Measurements from ENCODE around the gene RPTOR.

The RPTOR gene

DNA sequence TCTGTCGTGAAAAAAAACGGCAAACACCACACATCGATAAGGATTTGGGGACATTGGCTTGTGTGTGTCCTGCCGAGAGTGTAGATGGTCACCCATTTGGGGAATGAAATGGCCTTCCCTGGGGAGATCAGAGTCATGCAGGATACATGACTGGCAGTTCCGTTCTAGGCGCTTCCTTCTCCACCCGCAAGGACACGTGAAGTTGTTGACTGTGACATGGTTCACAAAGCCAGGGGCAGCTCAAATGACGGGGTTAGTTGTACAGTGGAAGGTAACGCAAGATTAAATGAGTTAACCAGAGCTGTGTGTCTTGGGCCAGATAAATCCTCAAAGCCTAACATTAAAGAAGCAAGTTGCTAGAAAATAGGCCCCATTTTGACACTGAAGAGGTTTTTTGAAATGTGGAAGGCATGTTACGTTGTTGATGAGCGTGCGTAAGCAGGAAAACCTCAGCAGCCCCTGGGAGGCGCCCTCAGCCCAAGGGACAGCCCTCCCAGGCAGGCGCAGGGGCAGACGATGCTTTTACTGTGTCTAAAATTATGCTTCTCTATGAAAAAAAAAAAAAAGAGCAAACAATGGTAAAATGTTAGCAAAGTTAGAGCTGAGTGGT, 411.1 kb downstream of the RPTOR start:
- peaks cover 2% of the 10 kb centered on the region for H3K36me3 ChIP-seq (replicated peaks)
- DNase-seq, result no peak
- H3K27me3 ChIP-seq (replicated peaks), result no peaks in the 10 kb centered on the region
- no peak overlapping the region for H3K27ac ChIP-seq
- TF ChIP-seq, protein P1, sequence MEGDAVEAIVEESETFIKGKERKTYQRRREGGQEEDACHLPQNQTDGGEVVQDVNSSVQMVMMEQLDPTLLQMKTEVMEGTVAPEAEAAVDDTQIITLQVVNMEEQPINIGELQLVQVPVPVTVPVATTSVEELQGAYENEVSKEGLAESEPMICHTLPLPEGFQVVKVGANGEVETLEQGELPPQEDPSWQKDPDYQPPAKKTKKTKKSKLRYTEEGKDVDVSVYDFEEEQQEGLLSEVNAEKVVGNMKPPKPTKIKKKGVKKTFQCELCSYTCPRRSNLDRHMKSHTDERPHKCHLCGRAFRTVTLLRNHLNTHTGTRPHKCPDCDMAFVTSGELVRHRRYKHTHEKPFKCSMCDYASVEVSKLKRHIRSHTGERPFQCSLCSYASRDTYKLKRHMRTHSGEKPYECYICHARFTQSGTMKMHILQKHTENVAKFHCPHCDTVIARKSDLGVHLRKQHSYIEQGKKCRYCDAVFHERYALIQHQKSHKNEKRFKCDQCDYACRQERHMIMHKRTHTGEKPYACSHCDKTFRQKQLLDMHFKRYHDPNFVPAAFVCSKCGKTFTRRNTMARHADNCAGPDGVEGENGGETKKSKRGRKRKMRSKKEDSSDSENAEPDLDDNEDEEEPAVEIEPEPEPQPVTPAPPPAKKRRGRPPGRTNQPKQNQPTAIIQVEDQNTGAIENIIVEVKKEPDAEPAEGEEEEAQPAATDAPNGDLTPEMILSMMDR (IDR thresholded peaks at IDR 0.05; ENCODE audit: low read depth, low read length, missing control alignments), result no peak
- no peak overlapping the region for H3K4me3 ChIP-seq (ENCODE audit: low read depth, low read length)
- in situ Hi-C loops (cut with HindIII; ENCODE audit: low pct_ligation_motif_present, low sequenced_read_pairs), result no loop called here

DNA sequence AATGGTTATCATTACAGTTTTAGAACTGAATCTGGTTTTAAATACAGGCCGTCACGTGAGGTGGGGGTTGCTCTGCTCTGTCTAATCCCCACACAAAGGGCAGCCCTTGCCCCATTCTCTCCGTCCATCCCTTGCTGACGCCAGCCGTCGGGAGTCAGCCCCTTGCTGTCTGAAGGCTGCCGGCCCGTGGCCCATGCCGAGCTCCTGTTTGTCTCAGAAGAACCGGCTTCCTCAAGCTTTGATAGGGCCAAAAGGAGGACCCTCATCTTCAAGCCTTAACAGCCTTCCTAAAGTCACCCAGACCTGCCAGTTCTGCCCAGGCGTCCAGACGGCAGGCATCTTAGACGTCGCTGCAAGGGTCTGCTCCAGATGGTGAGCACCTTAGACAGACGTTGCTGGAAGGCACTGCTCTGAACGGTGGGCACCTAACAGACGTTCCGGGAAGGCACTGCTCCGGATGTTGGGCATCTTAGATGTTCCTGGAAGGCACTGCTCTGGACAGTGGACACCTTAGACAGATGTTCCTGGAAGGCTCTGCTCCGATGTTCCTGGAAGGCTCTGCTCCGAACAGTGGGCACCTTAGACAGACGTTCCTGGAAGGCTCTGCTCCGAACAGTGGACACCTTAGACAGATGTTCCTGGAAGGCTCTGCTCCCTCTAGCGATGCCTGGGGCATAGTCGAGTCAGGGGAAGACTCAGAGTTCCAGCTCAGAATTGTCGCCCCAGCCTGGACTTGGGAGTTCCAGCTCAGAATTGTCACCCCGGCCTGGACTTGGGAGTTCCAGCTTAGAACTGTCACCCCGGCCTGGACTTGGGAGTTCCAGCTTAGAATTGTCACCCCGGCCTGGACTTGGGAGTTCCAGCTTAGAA, 411.9 kb downstream of the RPTOR start:
- H3K36me3 ChIP-seq (replicated peaks), result no peaks in the 10 kb centered on the region
- in situ Hi-C loops (cut with HindIII; ENCODE audit: low pct_ligation_motif_present, low sequenced_read_pairs), result no loop called here

DNA sequence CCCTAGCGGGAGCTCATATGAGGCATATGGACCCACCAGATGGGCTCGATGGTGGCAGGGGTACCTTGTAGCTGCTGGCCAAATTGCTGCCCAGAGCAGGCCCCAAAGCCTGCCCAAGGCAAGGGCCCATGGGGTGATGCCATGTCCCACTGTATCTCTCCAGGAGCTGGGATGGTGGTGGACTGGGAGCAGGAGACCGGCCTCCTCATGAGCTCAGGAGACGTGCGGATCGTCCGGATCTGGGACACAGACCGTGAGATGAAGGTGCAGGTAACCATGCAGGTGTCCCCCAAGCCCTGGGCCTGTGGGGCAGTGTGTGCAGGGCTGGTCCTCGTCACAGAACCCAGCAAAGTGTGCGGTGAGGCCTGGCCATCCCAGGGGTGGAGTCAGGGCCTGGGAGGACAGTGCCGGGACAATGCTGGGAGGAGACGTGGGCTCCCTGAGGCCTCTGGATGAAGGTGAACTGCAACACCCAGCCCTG, 412.9 kb downstream of the RPTOR start:
- no peak overlapping the region for H3K4me3 ChIP-seq (ENCODE audit: low read depth, low read length)
- no peak overlapping the region for H3K27ac ChIP-seq
- no peaks in the 10 kb centered on the region for H3K36me3 ChIP-seq (replicated peaks)
- in situ Hi-C loops (cut with HindIII; ENCODE audit: low pct_ligation_motif_present, low sequenced_read_pairs), result no loop called here
- no peaks in the 10 kb centered on the region for H3K27me3 ChIP-seq (replicated peaks)
- no peak for DNase-seq
- TF ChIP-seq, protein P1 (IDR thresholded peaks at IDR 0.05; ENCODE audit: low read depth, low read length, missing control alignments), result no peak

More for the DNA sequence above, 411.9 kb downstream of the RPTOR start:
- Histone ChIP-seq H3K4me3 (ENCODE audit: low read depth, low read length) (no peak overlapping the region), H3K27me3 (replicated peaks) (no peaks in the 10 kb centered on the region), H3K27ac (no peak overlapping the region)
- no peak for DNase-seq
- TF ChIP-seq, protein P1 (IDR thresholded peaks at IDR 0.05; ENCODE audit: low read depth, low read length, missing control alignments), result no peak

DNA sequence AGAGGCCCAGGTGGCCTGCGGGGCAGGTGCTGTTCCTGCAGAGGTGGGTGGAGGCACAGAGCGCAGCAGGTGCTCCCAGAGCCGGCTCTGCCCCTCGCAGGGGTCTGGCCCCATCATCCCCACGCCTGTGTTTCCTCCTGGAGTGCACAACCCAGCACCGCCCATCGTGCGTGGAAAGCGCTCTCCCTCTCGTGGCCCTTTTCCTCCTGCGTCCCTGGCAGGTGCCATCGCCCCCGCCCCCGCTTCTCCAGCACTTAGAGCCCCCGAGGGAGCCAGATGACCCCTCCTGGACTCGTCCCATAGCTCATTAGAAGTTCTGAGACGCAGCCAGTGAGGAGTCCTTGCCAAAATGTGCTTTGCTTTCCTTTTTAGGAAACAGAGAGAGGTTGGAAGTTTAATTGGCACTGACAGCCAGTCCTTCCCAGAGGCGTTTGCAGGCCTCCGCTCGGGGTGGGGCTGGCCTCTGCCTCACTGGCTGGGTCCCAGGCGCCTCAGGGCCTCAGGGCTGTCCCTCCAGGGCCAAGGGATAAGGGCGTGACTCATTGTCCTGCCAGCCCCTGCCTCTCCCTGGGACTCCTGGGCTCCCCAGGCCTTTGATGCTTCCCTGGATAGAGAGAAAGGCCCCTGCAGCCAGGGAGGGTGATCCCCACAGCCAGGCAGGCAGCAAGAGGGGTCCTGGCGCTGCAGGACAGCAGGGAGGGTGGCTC, 414.8 kb downstream of the RPTOR start:
- DNase-seq, result no peak
- no peaks in the 10 kb centered on the region for H3K27me3 ChIP-seq (replicated peaks)
- H3K27ac ChIP-seq, result no peak overlapping the region
- H3K36me3 ChIP-seq (replicated peaks), result no peaks in the 10 kb centered on the region
- H3K4me3 ChIP-seq (ENCODE audit: low read depth, low read length), result no peak overlapping the region
- in situ Hi-C loops (cut with HindIII; ENCODE audit: low pct_ligation_motif_present, low sequenced_read_pairs), result no loop called here
- TF ChIP-seq, protein P1 (IDR thresholded peaks at IDR 0.05; ENCODE audit: low read depth, low read length, missing control alignments), result no peak

DNA sequence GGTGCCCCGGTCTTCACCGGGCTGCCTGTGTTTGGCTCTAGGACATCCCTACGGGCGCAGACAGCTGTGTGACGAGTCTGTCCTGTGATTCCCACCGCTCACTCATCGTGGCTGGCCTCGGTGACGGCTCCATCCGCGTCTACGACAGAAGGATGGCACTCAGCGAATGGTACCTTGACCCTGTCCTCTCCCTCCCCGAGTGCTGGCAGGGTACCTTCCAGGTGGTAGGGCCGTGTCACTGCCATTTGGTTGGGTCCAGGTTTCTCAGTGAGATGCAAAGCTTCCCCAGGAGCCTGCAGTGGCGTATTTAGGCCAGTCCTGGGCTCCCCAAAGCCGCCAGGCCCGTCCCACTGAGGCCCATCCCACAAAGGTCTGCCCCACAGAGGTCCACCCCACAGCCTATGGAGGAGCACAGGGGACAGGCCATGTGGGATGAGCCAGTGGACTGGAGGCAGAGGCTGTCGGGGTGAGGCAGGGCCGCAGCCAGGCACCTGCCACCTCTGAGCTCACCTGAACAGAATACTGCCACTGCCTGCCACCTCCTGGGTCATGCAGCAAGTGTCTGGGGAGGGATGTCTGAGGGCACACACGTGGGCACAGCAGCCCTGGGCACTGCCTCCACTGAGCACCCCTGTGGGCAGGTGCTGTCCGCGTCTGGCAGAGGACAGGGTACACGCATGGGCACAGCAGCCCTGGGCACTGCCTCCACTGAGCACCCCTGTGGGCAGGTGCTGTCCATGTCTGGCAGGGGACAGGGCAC, 415.6 kb downstream of the RPTOR start:
- in situ Hi-C loops (cut with HindIII; ENCODE audit: low pct_ligation_motif_present, low sequenced_read_pairs), result no loop called here
- Histone ChIP-seq H3K36me3 (replicated peaks) (peaks cover 5% of the 10 kb centered on the region), H3K27ac (no peak overlapping the region), H3K4me3 (ENCODE audit: low read depth, low read length) (no peak overlapping the region), H3K27me3 (replicated peaks) (no peaks in the 10 kb centered on the region)
- no peak for DNase-seq
- TF ChIP-seq, protein P1 (IDR thresholded peaks at IDR 0.05; ENCODE audit: low read depth, low read length, missing control alignments), result no peak
